Cerebellar nuclear complex (tissue), 1 donor: ENCODE data around the gene DUSP16.
"Not testable (repeated sequence)": the region's sequence is repeated elsewhere in the genome, so short reads cannot be mapped to it uniquely, and the experiment has no call there.

Experiments
- DNase-seq, 2 experiments: peaks; one replicate each; lab custom pipeline; 2025; lab: John Stamatoyannopoulos, UW

DUSP16 gene, protein sequence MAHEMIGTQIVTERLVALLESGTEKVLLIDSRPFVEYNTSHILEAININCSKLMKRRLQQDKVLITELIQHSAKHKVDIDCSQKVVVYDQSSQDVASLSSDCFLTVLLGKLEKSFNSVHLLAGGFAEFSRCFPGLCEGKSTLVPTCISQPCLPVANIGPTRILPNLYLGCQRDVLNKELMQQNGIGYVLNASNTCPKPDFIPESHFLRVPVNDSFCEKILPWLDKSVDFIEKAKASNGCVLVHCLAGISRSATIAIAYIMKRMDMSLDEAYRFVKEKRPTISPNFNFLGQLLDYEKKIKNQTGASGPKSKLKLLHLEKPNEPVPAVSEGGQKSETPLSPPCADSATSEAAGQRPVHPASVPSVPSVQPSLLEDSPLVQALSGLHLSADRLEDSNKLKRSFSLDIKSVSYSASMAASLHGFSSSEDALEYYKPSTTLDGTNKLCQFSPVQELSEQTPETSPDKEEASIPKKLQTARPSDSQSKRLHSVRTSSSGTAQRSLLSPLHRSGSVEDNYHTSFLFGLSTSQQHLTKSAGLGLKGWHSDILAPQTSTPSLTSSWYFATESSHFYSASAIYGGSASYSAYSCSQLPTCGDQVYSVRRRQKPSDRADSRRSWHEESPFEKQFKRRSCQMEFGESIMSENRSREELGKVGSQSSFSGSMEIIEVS

DNA sequence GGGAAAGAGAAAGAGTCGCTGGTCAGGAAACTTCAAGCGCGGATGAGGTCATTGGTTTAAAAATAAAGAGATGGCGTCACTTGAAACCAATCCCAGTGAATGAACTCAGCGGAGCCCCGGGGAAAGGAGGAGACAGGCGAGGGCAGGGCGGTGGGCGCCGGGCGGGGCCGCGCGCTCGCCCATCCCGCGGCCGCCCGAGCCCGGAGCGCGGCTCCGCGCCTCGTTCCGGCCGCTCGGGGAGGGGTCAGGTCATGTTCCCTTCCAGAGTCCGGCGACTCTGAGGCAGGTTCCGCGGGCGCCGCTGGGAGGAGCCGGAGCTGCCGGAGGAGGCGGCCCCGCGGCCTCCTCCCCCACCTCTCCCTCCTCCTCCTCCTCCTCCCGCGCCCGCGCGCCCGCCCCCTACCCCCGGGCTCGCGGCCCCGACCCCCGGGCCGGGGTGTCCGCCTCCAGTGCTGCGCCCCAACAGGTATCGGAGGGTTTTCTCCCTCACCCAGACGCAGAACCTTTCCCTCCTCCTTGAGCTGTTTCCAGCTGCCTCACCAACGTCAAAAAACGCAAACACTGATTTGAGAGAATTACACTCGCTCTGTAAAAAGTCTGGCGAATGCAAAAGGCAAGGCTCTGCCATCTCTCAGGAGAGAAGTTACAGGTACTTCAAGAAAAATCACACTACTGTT lies at the start of gene DUSP16:
Gene DUSP16, minus strand, starts transcription at position 279 of the 677 bp plus-strand sequence. CDS start 41,765 bp downstream, outside the sequence.
- peak; percentile 46 to 55 for DNase-seq

DNA sequence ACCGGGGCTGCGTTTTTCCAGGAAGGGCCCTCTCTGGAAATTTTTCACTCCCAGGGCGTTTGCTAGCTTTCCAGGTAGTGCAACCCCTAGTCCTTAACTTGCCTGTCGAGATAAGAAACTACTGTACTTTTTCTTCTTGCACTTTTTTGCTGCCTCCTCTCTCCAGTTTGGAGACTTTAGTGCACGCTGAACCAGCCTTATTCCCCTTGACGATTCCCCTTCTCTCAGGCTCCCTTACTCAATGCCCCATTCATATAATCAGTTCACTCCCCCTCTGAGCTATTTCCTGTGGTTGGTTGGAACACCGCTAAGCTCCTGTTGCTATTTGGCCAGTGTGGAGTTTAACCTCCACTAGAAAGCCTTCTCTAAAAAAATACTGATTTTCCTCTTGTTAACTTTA lies 49.7 kb upstream of the DUSP16 start:
- DNase-seq = no peak

DNA sequence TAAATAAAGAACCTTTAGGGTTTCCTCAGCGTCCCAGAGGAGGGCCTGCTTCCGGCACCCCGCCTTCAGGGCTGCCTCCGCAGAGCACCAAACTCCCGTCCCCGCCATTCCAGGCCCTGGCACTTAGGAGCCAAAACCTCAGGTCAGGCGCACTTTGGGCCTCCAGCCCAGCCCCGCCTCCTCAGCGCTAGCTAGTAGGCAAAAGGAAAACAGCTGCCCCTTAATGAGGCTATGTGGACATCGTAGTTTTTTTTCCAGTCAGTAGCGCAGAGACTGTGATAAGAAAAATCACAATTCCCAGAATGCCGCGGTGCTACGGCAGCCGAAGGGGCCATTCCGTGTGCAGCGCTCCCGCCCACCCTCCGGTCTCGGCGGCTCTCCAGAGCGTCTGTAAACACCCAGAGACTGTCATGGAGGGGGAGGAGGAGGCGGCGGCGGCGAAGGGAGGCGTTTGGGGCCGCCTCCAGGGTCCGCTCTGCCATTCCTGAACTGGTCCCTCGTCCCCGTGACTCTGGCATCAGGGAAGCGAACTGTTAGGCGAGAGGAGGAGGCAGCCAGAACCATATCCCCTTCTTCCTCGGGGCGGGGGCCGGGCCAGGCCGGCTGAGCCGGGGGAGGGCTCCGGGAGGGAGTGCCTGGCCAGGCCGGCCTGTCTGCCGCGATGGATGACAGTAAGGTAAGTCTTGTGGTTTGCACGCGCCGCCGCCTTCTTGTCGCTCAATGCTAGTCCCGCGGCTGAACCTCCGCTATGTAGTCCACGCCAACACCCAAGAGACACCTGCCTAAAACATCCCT lies 49.0 kb upstream of the DUSP16 start, which contains the start of gene CREBL2:
Gene CREBL2, plus strand, starts transcription at position 365 of the 795 bp plus-strand sequence. Its CDS starts 297 bp downstream, at position 662.
- DNase-seq = peak; percentile 70 to 85

DNA sequence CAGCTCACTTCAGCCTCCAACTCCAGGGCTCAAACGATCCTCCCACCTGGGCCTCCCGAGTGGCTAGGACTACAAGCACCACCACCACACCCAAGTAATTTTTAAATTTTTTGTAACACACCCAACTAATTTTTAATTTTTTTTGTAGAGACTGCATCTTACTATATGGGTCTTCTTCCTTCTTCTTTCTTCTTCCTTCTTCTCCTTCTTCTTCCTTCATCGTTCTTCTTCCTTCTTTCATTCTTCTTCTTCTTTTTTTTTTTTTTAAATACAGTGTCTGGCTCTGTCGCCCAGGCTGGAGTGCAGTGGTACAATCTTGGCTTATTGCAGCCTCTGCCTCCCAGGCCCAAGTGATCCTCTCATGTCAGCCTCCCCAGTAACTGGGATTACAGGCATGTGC lies 48.0 kb upstream of the DUSP16 start:
- no peak for DNase-seq

DNA sequence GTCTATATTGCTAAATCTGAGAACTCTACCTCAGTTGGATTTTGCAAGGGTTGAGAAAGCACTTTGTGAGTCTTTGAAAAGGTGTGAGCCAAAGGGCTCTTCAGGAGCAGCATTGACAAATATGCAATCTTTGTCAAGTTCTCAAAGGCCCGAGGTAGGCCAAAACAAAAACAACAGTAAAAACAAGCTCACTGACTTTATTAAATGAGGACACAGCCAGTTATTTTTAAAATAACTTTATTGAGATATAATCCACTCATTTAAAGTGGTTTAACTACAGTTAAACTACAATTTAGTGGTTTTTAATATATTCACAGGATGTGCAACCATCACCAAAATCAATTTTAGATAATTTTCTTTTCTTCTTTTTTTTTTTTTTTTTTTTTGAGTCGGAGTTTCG lies 47.0 kb upstream of the DUSP16 start:
- DNase-seq = no peak

DNA sequence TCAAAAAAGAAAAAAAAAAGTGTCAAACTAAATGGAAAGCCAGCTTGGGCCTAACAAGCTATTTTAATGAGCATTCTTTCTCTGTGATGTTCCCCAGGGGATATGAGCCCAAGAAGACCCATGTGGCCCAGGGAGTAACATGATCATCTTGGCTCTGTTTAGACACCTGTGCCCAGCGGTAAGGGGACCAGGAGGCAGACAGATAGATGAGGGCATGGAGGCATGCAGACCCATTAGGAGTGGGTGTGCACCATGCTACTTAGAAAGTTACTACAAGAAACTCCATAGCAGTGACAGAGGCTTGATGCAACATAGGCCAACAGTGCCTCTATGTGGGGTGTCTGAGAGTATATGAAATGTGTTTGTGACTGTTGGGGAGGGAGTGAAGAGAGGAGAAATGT lies 45.9 kb upstream of the DUSP16 start:
- DNase-seq = no peak

DNA sequence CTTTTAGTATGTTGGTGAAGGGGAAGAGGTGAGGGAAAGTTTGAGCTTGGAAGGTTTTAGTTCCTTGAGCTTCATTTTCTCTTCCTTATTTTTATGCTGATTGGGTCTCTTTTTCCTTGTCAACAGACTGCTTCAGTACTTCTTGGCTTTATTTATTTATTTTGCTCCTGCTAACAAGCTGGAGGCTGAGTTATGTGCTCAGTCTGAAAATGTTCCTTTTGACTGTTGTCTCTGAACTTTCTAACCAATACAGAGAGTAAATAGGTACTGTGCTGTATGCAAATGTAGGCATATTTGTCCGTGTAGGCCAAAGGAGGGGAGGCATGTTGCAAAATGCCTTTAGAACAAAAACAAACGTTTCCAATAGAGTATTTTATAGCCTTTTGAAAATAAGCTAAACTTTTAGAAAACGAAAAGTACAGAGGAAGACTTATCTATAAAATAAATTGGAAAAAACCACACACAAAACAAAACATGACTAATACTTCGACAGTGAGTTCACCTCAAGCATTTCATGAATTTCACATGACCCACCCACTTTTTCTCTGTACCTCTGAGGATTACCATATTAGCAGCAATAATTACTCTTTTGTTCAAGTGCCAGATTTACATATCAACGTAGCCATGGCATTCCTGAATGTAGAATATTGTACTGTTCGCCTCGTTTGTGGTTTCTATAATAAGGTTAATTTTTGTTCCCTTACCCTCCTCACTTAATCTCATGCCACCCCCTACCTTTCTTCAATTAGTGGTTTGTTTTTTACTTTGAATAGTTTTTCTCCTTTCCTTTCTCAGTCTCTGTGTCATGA lies 44.3 kb upstream of the DUSP16 start:
- DNase-seq = no peak

DNA sequence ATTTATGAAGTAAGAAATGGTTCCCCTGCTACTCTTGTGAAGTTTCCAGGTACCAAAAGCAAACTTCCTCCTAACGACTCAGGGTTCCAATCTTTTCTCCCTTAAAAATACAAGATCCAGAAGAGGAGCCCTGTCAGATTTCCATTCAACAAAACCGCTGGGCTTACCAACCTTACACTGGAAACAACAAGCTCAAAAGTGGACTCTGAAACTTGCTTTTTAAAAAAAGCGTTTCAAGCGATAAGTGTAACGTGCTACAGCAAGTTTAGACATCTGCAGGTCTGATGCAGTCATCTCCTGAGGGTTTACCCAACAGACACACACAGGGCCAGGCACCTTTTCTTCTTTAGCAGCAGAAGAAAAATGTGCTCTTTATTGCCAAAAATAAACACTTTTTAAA lies 42.1 kb upstream of the DUSP16 start:
- no peak for DNase-seq

DNA sequence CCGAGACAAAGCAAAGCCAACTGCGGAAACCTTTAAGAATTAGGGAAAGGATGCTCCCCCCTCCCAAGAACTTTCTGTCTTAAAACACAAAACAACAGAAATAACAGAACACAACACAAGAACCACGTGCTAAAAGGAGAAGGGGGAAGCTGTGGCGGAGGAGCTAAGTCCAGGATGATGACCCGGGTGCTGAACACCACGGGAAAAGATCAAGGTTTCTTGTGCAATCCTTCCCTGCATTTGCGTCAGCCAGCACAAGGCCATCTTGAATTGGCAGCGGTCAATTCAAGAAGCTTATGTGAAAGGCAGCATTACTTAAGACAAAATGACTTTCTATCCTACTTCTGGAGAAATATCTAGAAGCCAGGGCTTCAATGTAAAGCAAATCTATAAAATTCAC lies 38.0 kb upstream of the DUSP16 start:
- DNase-seq = no peak

DNA sequence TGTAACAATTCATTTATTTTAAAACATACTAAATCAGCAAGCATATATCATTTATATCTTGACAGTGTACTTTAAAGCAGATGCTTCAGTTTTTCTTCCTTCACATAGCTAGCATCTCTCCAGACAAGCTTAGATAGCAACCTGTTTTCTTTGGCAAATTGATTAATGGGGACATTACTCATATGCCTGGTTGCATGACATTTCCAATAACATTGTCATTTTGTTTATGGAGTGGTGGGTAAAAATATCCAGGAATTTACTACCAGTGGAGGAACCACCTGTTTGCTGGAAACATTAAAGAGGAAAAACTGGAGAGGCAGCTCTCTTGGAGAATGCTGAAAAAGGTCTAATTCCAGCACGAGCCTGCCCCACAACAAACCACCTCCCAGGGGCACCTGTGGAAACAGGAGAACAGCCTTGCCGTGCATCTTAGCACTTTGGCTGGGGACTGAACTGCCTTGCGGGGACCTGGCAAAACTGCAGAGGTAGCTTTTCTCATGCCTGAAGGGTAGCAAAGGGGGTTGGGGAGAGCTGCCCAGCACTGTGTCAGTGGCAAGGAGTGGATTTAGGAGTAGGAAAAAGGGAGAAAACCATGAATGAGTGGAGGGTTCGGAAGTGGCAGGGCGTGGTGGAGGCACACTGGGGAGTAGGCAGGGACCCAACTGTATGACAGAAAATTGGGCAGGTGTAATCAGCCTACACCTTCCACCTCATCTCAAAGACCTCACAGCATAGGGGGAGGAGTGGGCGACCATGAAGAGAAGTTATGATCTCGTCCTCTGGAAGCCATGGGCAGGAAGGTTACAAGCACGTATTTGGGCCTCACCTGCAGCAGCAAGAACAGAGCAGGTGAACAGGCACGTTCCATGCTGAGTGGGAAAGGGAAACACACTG lies 37.3 kb upstream of the DUSP16 start:
- no peak for DNase-seq

DNA sequence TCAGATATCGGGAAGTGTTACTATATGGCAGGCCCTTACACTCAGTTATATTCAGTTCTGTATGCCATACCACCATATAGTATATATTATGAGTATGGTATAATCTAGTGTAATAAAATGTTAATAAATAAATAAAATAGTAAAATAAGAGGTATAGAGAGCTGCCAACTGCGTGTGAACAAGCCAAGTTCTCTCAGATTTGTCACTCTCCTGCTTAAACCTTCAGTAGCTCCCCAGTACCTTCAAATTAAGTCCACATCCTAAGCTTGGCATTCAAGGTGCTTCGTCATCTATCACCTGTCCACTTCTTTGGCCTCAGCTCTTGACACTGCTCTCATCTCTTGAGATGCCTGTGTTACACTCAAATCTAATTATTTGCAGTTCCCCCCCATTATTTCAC lies 36.2 kb upstream of the DUSP16 start:
- no peak for DNase-seq

DNA sequence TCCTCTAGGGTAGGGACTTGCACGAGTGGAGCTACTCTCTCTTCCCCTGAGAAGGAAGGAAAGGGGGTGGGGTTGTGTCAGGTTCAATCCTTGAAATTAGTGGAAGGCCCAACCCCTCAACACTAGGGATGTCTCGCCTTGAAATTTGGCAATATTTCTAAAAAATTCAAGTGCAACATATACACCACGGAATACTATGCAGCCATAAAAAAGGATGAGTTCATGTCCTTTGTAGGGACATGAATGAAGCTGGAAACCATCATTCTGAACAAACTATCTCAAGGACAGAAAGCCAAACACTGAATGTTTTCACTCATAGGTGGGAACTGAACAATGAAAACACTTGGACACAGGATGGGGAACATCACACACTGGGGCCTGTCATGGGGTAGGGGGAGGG lies 33.9 kb upstream of the DUSP16 start:
- DNase-seq = not testable (repeated sequence)

DNA sequence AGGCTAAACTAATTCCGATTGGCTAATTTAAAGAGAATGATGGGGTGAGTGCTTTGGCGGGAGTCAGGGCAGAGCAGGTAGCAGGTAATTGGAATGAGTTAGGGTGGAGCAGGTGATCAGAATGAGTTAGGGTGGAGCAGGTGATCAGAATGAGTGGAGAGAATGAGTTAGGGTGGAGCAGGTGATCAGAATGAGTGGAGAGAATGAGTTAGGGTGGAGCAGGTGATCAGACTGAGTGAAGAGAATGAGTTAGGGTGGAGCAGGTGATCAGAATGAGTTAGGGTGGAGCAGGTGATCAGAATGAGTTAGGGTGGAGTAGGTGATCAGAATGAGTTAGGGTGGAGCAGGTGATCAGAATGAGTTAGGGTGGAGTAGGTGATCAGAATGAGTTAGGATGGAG lies 33.3 kb upstream of the DUSP16 start:
- not testable (repeated sequence) for DNase-seq

DNA sequence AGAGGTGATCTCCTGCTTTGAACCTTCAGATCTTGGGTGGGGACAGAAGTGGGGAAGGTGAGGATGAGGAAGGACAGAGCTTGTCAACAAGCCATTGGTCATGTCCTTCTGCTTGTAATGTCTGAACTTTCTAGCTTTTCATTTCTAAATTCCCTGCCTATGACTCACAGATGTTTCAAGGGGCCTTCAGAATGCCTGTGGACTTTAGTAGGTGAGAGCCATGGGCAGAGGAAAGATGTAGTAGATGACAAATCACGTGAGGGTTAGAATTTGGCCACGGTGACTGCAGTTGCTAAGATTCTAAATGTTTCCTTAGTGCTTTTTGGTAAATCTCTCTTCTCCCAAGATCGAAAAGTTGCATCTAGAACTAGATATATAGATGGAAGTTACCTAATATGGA lies 30.3 kb upstream of the DUSP16 start:
- DNase-seq = no peak

DNA sequence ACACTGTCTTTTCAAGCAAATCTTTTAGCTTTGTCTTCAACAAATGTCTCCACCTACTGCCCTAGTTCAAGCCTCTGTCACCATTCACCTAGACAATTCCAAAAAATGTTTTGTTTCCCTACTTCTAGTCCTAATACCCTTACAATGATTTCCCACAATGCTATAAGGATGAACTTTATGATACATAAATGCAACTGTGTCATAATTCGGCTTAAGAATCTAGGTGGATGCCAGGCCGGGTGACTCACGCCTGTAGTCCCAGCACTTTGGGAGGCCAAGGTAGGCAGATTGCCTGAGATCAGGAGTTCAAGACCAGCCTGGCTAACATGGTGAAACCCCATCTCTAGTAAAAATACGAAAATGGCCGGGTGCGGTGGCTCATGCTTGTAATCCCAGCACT lies 28.3 kb upstream of the DUSP16 start:
- DNase-seq = no peak

DNA sequence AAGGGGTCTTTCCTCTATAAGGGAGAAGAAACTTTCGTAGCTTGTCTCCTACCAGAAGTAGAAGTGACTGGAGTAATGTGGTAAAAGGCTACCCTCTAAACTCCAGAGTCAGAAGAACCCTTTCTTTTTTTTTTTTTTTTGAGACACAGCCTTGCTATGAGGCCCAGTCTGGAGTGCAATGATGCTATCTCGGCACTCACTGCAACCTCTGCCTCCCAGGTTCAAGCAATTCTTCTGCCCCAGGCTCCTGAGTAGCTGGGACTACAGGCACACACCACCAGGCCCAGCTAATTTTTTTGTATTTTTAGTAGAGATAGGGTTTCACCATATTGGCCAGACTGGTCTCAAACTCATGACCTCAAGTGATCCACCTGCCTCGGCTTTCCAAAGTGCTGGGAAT lies 25.8 kb upstream of the DUSP16 start:
- not testable (repeated sequence) for DNase-seq

DNA sequence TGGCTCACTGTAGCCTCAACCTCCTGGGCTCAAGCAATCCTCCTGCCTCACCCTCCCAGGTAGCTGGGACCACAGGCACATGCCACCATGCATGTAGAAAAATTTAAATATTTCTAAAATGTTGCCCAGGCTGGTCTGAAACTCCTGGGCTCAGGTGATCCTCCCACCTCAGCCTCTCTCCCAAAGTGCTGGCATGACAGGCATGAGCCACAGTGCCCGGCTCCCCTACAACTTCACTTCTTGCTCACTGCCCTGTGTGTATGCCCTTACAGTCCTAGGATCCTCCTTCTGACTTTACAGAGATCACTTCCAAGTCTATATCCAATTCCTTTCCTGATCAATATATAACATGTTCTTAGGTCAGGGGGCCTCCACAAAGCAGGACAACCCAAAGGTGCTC lies 25.2 kb upstream of the DUSP16 start:
- no peak for DNase-seq

DNA sequence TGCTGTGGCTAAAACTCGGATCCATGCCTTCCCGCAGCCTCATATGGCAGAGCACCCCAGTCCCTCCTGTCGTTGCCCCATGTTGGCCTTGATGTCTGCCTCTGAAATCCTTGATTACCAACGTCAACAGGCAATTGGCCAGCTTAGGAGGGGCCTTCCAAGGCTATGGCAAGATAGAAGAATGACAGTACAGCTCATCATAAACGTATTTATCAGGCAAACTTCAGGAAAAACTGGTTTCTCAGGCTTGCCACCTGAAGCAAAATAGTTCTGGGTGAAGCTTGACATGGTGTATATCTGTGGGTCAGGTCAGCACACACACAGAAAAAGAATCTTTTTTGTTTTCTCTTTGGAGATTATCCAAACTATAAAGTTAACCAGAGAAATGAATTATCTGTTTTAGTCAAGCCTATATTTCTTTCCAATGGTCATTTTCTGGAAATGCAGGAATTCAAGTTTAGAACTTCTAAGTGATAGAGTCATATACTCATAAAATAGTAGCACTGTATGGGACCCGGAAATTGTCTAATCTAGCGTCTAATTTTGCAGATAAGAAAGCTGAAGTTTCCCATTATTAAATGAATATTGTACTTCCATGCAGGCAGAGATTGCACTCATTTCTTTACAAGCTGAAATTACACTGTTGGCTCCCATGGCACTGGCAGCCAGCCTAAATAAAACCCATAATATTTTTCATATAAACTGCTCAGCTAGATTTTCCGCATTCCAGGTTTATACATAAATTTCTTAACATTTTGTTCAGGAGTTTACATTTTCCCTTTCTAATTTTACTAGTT lies 24.4 kb upstream of the DUSP16 start:
- no peak for DNase-seq
